ENCODE data around the gene ARHGEF19. TPM values are rescaled to one million over a fixed set of nuclear protein-coding genes. Genes with fewer than 3 reads are reported as not detected.
"Not testable (repeated sequence)": the region's sequence is repeated elsewhere in the genome, so short reads cannot be mapped to it uniquely, and the experiment has no call there.

The ARHGEF19 gene
- total RNA-seq, 4 donors from 2014 or later = 5.7 to 46.8 (median 10.8) TPM

DNA sequence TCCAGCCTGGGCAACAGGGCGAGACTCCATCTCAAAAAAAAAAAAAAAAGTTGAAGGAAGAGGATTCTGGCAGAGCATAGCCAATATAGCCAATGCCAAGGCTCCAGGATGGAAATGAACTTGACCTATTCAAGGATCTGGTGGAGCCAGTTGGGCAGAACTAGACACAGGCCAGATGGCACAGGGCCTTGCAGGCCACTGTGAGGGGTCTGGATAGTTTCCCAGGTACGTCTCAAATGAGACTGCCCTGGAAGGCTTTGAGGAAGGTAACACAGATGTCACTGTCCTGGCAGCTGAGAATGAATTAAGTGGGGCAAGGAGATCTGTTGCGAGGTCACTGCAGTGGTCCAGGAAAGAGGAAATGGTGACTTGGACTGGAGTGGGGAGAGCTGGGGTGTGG, 12.0 kb upstream of the ARHGEF19 start:
- intact Hi-C loops (cut with DNase I; ENCODE audit: low total_unique reads) (no loop called here), in situ Hi-C loops (cut with MboI; ENCODE audit: low pct_ligation_motif_present in 1 of 4, low pct_unique_long_range_greater_than_20kb in 1 of 4, low sequenced_read_pairs in 3 of 4) (loop anchor here in 1 of 4 donors (25.0 kb wide), 1 partner anchor 138 kb away; the partner anchor contains the start of genes FBXO42 and SZRD1)
- Histone ChIP-seq H3K27me3 (peaks cover 25% of the 10 kb centered on the region), H3K27ac (no peak overlapping the region), H3K9me3 (no peaks in the 10 kb centered on the region), H3K4me1 (peaks cover 0 to 19% (median 4%) of the 10 kb centered on the region in 4 donors), H3K36me3 (no peaks in the 10 kb centered on the region), H3K4me3 (no peak overlapping the region)
- no peak for TF ChIP-seq EP300 (IDR thresholded peaks at IDR 0.05; ENCODE audit: low read depth)
- no peak for TF ChIP-seq POLR2AphosphoS5 (IDR thresholded peaks at IDR 0.05)
- TF ChIP-seq, protein P1, sequence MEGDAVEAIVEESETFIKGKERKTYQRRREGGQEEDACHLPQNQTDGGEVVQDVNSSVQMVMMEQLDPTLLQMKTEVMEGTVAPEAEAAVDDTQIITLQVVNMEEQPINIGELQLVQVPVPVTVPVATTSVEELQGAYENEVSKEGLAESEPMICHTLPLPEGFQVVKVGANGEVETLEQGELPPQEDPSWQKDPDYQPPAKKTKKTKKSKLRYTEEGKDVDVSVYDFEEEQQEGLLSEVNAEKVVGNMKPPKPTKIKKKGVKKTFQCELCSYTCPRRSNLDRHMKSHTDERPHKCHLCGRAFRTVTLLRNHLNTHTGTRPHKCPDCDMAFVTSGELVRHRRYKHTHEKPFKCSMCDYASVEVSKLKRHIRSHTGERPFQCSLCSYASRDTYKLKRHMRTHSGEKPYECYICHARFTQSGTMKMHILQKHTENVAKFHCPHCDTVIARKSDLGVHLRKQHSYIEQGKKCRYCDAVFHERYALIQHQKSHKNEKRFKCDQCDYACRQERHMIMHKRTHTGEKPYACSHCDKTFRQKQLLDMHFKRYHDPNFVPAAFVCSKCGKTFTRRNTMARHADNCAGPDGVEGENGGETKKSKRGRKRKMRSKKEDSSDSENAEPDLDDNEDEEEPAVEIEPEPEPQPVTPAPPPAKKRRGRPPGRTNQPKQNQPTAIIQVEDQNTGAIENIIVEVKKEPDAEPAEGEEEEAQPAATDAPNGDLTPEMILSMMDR (IDR thresholded peaks at IDR 0.05) = no peak
- no peak for TF ChIP-seq POLR2A (IDR thresholded peaks at IDR 0.05)
- 84% methylated on average over 3 of the region's 3 CpGs; no CpG with 5 or more reads in 1 of the 2 donors for WGBS, 2 donors (ENCODE audit: low coverage in 1 of 2)
- no peak for DNase-seq

DNA sequence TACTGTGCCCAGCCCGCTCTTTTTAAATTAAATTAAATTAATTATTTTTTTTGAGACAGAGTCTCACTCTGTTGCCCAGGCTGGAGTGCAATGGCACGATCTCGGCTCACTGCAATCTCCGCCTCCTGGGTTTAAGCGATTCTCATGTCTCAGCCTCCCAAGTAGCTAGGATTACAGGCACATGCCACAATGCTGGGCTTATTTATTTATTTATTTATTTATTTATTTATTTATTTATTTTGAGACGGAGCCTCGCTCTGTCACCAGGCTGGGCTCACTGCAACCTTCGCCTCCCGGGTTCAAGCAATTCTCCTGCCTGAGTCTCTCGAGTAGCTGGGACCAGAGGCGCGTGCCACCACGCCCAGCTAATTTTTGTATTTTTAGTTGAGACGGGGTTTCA, 10.3 kb upstream of the ARHGEF19 start:
- H3K9me3 ChIP-seq; intact Hi-C loops (cut with DNase I; ENCODE audit: low total_unique reads); DNase-seq; H3K4me3 ChIP-seq; H3K36me3 ChIP-seq; H3K27ac ChIP-seq: not testable (repeated sequence)
- WGBS, 2 donors (ENCODE audit: low coverage in 1 of 2) = 88 to 91% methylated on average over 14 of the region's 14 CpGs
- Histone ChIP-seq H3K4me1 (peaks cover 5 to 21% (median 11%) of the 10 kb centered on the region in 4 donors), H3K27me3 (peaks cover 18% of the 10 kb centered on the region)
- in situ Hi-C loops (cut with MboI; ENCODE audit: low pct_ligation_motif_present in 1 of 4, low pct_unique_long_range_greater_than_20kb in 1 of 4, low sequenced_read_pairs in 3 of 4) = loop anchor here in 1 of 4 donors (25.0 kb wide), 1 partner anchor 140 kb away; the partner anchor contains the start of genes FBXO42 and SZRD1

DNA sequence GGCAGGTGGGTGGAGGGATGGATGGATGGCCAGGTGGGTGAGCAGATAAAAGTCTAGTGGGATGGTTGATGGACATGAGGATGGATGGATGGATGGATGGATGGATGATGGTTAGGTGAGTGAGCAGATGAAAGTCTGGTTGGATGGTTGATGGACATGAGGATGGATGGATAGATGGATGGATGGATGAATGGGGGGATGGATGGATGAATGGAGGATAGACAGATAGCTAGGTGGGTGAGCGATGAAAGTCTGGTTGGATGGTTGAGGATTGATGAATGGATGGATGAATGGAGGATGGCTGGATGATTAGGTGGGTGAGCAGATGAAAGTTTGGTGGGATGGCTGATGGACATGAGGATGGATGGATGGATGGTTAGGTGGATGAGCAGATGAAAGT, 9.0 kb upstream of the ARHGEF19 start:
- H3K36me3 ChIP-seq = no peaks in the 10 kb centered on the region
- 98 to 100% methylated on average over 1 of the region's 1 CpG for WGBS, 2 donors (ENCODE audit: low coverage in 1 of 2)
- H3K9me3 ChIP-seq = no peaks in the 10 kb centered on the region
- in situ Hi-C loops (cut with MboI; ENCODE audit: low pct_ligation_motif_present in 1 of 4, low pct_unique_long_range_greater_than_20kb in 1 of 4, low sequenced_read_pairs in 3 of 4) = loop anchor here in 1 of 4 donors (25.0 kb wide), 1 partner anchor 141 kb away; the partner anchor contains the start of genes FBXO42 and SZRD1
- peaks cover 6% of the 10 kb centered on the region for H3K27me3 ChIP-seq
- H3K4me1 ChIP-seq = peaks cover 7 to 16% (median 13%) of the 10 kb centered on the region in 4 donors
- H3K27ac ChIP-seq = no peak overlapping the region
- TF ChIP-seq POLR2AphosphoS5 (IDR thresholded peaks at IDR 0.05) (no peak), EP300 (IDR thresholded peaks at IDR 0.05; ENCODE audit: low read depth) (no peak), POLR2A (IDR thresholded peaks at IDR 0.05) (no peak)
- TF ChIP-seq, protein P1 (IDR thresholded peaks at IDR 0.05) = no peak
- intact Hi-C loops (cut with DNase I; ENCODE audit: low total_unique reads) = no loop called here
- no peak for DNase-seq
- H3K4me3 ChIP-seq = no peak overlapping the region

DNA sequence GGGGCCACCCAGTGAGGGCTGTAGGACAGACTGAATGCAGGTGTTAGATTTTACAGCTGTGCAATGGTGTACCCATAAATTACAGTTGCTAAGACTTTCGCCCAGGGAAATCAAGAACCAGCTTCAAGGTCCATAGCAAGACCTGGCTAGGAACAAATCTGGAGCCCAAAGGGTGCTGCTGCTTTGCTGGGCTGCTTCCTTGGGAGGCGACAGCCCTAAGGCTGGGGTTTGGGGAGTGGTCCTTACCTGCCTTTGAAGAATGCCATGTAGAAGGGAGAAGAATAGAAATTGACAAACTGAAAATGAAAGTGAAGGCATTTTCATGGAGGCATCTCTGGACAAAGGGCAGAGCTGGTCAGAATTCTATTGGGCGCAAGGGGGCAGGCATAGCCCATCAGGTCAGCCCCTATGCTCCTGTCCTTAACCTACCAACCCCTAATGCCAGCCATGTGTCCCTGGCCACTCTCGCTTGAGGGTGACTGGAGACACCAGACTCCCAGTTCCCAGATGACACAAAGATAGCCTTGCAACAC, 7.6 kb upstream of the ARHGEF19 start:
- no peaks in the 10 kb centered on the region for H3K27me3 ChIP-seq
- peak overlapping the region in 1 of 4 donors; percentile 30 for H3K27ac ChIP-seq
- no peak for TF ChIP-seq POLR2AphosphoS5 (IDR thresholded peaks at IDR 0.05)
- TF ChIP-seq, protein P1 (IDR thresholded peaks at IDR 0.05) = no peak
- H3K4me1 ChIP-seq = peaks cover 7 to 23% (median 17%) of the 10 kb centered on the region in 4 donors
- 80% methylated on average over 4 of the region's 4 CpGs; no CpG with 5 or more reads in 1 of the 2 donors for WGBS, 2 donors (ENCODE audit: low coverage in 1 of 2)
- H3K9me3 ChIP-seq = no peaks in the 10 kb centered on the region
- no peak overlapping the region for H3K4me3 ChIP-seq
- intact Hi-C loops (cut with DNase I; ENCODE audit: low total_unique reads) (no loop called here), in situ Hi-C loops (cut with MboI; ENCODE audit: low pct_ligation_motif_present in 1 of 4, low pct_unique_long_range_greater_than_20kb in 1 of 4, low sequenced_read_pairs in 3 of 4) (loop anchor here in 1 of 4 donors (25.0 kb wide), 1 partner anchor 142 kb away; the partner anchor contains the start of genes FBXO42 and SZRD1)
- no peak for DNase-seq
- no peaks in the 10 kb centered on the region for H3K36me3 ChIP-seq

Measured in transverse colon (tissue), 4 donors.